Measurements from ENCODE around the gene RGS3.
A peak's percentile ranks its signal among the peaks of the same experiment; 100 is the strongest.

RGS3 gene

GRCh38 chr9:113597390-113598241 lies 134.1 kb downstream of the RGS3 start:
- no peak for DNase-seq (ENCODE audit: extremely low read depth in 1 of 2, low read depth in 1 of 2)

- no peak for DNase-seq (ENCODE audit: extremely low read depth in 1 of 2, low read depth in 1 of 2)
These were observed 134.9 kb downstream of the RGS3 start for GRCh38 chr9:113598451-113598850.

DNA sequence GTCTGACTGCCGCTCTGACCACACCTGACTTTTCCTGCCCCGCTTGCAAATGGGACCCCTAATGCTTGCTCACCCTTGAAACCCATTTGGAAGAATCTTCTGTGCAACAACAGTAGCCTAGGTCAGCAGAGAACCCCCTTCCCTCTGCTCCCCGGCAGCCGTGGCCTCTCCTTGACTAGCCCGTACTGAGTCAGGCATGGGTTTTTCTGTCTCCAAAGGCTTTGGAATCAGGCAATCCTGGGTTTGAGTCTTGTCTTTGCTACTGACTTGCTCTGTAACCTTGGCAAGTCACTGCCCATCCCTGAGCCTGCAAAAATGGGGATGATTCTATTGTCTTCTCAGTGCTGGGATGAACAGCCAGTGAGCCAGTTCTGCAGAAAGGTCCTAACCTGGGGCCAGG lies 135.4 kb downstream of the RGS3 start:
- DNase-seq (ENCODE audit: extremely low read depth in 1 of 2, low read depth in 1 of 2): no peak

GRCh38 chr9:113599646-113600022 lies 136.1 kb downstream of the RGS3 start:
- no peak for DNase-seq (ENCODE audit: extremely low read depth in 1 of 2, low read depth in 1 of 2)

DNA sequence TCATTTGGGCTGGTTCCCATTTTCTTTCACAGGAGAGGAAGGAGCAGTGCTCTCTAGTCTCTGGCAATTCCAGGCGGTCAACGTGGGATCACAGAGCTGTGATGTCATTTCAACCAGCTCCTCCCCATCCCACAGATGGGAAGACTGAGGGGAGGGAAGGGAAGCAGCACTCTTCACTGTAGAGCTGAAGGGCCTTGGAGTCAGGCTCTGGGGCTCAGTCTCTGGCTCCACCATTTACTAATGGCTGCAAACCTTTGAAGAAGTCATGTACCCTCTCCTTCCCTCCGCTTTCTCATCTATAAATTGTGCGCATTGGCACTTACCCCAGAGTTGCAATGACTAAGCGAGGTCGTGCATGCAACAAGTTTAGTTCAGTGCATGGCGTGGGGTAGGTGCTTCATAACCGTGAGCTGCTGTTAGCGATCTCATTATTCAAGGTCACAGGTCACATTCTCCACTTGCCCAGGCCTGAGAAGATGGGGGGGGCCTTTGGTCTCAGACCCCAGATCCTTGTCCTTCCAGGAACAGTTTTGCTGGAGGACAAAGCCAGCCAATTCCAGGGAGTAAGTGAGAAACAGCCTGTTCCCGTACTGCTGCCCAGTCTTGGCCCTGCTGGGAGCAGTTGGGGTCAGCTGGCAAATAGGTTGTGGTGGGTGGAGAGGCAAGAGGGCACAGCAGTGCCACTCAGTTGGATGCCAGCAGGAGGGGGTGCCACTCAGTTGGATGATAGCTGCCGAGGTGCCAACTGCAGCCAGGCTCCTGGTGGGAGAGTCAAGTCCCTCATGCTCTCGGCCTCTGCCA lies 136.7 kb downstream of the RGS3 start:
- no peak for DNase-seq (ENCODE audit: extremely low read depth in 1 of 2, low read depth in 1 of 2)

DNA sequence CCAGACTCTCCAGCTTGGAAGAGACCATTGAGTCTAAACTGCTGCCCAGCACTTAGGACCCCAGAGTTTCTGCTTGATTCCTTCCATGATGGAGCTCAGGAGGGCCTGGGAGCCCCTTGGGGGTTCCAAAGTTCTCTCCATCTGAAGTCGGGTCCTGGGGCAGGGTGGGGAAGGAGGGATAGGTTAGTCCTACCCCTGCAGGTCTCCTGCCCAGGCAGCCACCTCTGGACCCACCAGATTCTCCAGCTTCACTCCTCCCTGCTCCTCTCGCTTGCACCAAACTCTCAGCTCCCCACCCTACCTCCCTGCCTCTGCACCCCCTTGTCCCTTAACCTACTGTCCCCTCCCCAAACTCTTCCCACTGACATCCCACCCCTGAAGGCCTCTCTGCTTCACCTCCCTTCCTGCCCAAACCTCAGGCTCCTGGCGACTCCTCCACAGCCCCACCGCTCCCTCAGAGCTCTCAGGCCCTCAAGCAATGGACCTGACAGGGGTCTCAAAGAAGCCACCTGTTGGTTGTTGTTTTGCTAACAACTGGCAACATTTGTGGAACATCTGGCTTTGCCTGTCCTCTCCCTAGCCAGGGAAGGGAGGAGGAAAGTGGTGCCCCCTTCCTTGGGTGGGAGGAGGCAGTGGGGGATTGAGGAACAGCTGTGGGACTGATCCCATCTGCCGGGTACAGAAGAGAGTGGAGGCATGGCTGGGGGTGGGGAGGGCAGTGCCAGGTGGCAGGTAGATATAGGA lies 137.5 kb downstream of the RGS3 start:
- no peak for DNase-seq (ENCODE audit: extremely low read depth in 1 of 2, low read depth in 1 of 2)

DNA sequence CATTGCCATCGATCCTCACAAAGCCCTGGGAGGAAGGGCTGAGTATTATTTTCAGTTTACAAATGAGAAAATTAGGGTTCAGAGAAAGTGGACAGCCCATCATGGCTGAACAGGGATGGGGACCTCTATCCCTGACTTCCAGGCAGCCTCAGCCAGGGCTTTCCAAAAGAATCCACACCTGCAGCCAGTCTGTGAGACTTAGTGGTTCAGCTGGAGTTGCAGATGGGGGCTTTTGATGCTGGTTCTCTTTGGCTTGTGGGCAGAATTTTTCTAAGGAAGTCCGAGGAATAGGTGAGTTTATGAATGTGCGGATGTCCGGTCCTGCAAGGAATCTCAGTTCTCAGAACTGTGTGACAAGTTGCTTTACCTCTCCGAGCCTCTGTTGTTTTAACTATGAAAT lies 138.1 kb downstream of the RGS3 start:
- no peak for DNase-seq (ENCODE audit: extremely low read depth in 1 of 2, low read depth in 1 of 2)

- peak; percentile 62 to 78 for DNase-seq (ENCODE audit: extremely low read depth in 1 of 2, low read depth in 1 of 2)
These were observed 138.9 kb downstream of the RGS3 start for GRCh38 chr9:113602126-113603047.

DNA sequence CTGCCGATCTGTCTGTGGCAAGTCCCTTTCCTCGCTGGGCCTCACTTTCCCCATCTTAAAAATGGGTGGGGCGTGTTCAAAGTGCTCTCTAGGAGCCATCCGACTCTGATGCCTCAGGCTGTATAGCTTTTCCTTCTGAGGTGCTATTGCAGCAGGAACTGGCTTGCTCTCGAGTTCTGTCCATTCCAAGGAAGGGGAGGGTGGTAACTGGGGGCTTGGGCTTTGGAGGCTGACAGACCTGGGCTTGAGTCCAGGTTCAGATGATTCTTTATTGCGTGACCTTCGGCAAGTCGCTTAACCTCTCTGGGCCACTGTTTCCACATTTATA lies 139.5 kb downstream of the RGS3 start:
- DNase-seq (ENCODE audit: extremely low read depth in 1 of 2, low read depth in 1 of 2): no peak

DNA sequence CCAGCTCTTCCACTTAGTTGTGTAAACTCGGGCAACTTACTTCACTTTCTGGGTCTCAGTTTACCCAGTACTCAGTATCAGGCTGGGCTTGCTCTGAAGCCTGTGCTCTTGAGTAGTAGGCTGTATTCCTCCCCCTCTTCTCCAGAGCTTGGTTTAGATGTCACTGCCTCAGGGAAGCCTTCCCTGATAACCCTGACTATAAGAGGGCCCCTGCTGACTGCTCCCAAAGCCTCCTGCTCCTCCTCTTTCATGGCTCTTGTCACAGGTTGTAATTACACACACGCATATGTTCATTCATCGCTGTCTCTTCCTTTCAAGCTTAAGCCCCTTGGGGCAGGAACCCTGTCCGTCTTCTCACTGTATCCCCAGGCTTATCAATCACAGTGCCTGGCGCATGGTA lies 140.2 kb downstream of the RGS3 start:
- DNase-seq (ENCODE audit: extremely low read depth in 1 of 2, low read depth in 1 of 2): no peak

- no peak for DNase-seq (ENCODE audit: extremely low read depth in 1 of 2, low read depth in 1 of 2)
These were observed 140.9 kb downstream of the RGS3 start for GRCh38 chr9:113604393-113604792.

- DNase-seq (ENCODE audit: extremely low read depth in 1 of 2, low read depth in 1 of 2): no peak
These were observed 143.0 kb downstream of the RGS3 start for GRCh38 chr9:113606510-113606909.

DNA sequence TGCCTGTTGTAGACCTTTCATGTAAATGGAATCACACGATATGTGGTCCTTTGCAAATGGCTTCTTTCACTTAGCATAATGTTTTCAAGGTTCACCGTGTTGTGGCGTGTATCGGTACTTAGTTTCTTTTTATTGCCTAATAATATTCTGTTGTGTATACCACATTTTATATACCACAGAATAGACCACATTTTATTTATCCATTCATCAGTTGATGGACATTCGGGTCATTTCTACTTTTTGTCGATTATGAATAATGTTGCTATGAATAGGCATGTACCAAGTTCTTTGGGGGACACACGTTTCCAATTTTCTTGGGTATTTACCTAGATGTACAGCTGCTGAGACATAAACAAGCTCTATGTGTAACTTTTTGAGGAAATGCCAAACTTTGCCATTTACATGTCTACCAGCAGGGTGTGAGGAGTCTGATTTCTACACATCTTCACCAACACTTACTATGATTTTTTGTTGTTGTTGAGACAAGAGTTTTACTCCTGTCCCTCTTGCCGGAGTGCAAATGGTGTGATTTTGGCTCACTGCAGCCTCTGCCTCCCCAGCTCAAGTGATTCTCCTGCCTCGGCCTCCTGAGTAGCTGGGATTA lies 144.7 kb downstream of the RGS3 start:
- no peak for DNase-seq (ENCODE audit: extremely low read depth in 1 of 2, low read depth in 1 of 2)

- DNase-seq (ENCODE audit: extremely low read depth in 1 of 2, low read depth in 1 of 2): no peak
These were observed 146.2 kb downstream of the RGS3 start for GRCh38 chr9:113609562-113610318.

GRCh38 chr9:113611461-113612215 lies 148.1 kb downstream of the RGS3 start:
- no peak for DNase-seq (ENCODE audit: extremely low read depth in 1 of 2, low read depth in 1 of 2)

DNA sequence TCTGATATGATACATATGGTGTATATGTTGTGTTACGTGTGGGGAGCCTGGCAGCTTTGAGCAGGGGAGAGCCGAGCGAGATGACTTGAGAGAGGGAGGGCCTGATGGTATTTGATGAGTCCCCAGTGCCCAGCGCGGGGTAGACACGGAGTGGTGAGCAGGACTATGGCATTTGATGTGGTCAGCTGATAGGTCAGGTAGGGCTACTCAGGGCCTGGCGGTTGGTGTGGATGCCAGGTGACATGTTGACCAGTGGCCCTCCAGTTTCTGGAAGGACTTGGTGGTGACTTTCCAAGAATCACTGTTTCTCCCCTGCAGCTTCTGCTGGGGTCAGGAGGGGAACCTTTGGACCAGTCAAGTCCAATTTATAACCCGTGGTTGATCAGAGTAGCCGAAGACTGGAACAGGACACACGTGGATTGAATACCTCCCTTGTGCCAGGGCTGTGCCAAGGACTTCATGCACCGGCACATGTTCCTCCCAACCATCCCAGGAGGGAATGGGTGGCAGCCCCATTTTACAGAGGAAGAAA lies 148.8 kb downstream of the RGS3 start:
- DNase-seq (ENCODE audit: extremely low read depth in 1 of 2, low read depth in 1 of 2): no peak

DNA sequence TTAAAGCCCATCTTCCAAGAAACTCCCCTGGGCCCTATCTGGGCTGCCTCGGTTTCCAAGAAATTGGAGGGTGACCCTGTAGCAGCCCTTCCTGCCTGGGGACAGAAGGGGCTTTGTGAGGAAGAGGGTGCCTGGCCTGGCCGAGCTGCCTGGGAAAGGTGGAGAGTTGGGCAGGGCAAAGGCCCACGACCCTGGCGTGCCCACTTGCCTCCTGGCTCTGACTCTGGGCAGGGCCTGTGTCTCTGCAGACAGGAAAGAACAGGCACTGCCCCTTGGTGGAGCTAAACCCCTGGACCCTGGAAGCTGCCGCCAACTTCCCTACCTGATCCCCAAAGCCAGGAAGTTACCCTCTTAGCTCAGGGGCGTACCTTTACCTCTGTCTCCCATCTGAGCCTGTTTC lies 149.3 kb downstream of the RGS3 start:
- no peak for DNase-seq (ENCODE audit: extremely low read depth in 1 of 2, low read depth in 1 of 2)

- no peak for DNase-seq (ENCODE audit: extremely low read depth in 1 of 2, low read depth in 1 of 2)
These were observed 150.4 kb downstream of the RGS3 start for GRCh38 chr9:113613815-113614413.
